SK-N-SH (cell line): ENCODE data around the gene TOX2. TPM values are rescaled to one million over a fixed set of nuclear protein-coding genes. Genes with fewer than 3 reads are reported as not detected.

Source experiments
- CTCF ChIA-PET: fragments of 300-600, 350-600 bp; formaldehyde crosslinking; extraction: SDS; loops from one replicate; lab custom pipeline; 2021; lab: Yijun Ruan, JAX
- POLR2A ChIA-PET: fragments of 350-600 bp; sonication (Branson Sonifier 250); formaldehyde crosslinking; extraction: SDS; loops from one replicate; lab custom pipeline; 2020; ENCODE audit warnings: antibody characterized with exemption, inconsistent platforms; lab: Yijun Ruan, JAX
- DNase-seq: peaks from one replicate; pipeline ENCODE4 v3.0.0; 2012
- H2AFZ ChIP-seq: fragments of 200-600 bp; sonication (generic); 2 replicates; pipeline ENCODE4 v1.8.1; 2016; ENCODE audit warnings: antibody characterized with exemption, mild to moderate bottlenecking, low read depth
- H3F3A ChIP-seq: fragments of 200-600 bp; sonication (generic); replicated peaks from 2 replicates; pipeline ENCODE3; 2016; ENCODE audit warnings: antibody characterized with exemption, mild to moderate bottlenecking; ENCODE audit not compliant: insufficient read depth
- H3K27ac ChIP-seq, 2 experiments: fragments of 200-500 bp in 1 of 2; fragments of 200-600 bp in 1 of 2; sonication (Bioruptor generic) in 1 of 2; sonication (generic), shearing (Covaris generic) in 1 of 2; 2 replicates each; pipeline versions ENCODE4 v1.5.1 to v1.6.1; 2014 to 2016; ENCODE audit warnings: low read depth in 2 of 2, inconsistent platforms in 1 of 2, low read length in 1 of 2, mild to moderate bottlenecking in 1 of 2, mixed read lengths in 1 of 2
- H3K27me3 ChIP-seq: fragments of 200-600 bp; sonication (generic), shearing (Covaris generic); 2 replicates; pipeline ENCODE4 v1.6.1; 2016; ENCODE audit warnings: mixed run types; ENCODE audit not compliant: insufficient read depth
- H3K36me3 ChIP-seq, 2 experiments: fragments of 200-500 bp in 1 of 2; fragments of 200-600 bp in 1 of 2; sonication (Bioruptor generic) in 1 of 2; sonication (generic) in 1 of 2; replicated peaks in 1 of 2; 2 replicates each; pipeline versions ENCODE3 to v1.5.1; 2014 to 2016; ENCODE audit warnings: low read length in 1 of 2, mild to moderate bottlenecking in 1 of 2; ENCODE audit not compliant: insufficient read depth in 2 of 2, control insufficient read depth in 1 of 2
- H3K4me1 ChIP-seq, 2 experiments: fragments of 200-500 bp in 1 of 2; fragments of 200-600 bp in 1 of 2; sonication (Bioruptor generic) in 1 of 2; sonication (generic), shearing (Covaris generic) in 1 of 2; 2 replicates each; pipeline versions ENCODE4 v1.5.1 to v1.6.1; 2014 to 2016; ENCODE audit warnings: low read depth in 1 of 2, low read length in 1 of 2, mixed run types in 1 of 2; ENCODE audit not compliant: insufficient read depth in 2 of 2, control insufficient read depth in 1 of 2
- H3K4me2 ChIP-seq: fragments of 200-600 bp; sonication (generic), shearing (Covaris generic); 2 replicates; pipeline ENCODE4 v1.6.1; 2017; ENCODE audit warnings: mixed run types
- H3K4me3 ChIP-seq, 2 experiments: fragments of 200-500 bp in 1 of 2; fragments of 200-600 bp in 1 of 2; sonication (Bioruptor generic) in 1 of 2; sonication (generic), shearing (Covaris generic) in 1 of 2; 2 replicates each; pipeline versions ENCODE4 v1.5.1 to v1.8.1; 2014 to 2016; ENCODE audit warnings: low read depth in 2 of 2, inconsistent platforms in 1 of 2, low read length in 1 of 2, mild to moderate bottlenecking in 1 of 2, mixed read lengths in 1 of 2, moderate library complexity in 1 of 2
- H3K79me2 ChIP-seq: fragments of 200-600 bp; sonication (generic); 2 replicates; pipeline ENCODE4 v1.8.1; 2017; ENCODE audit warnings: mild to moderate bottlenecking; ENCODE audit not compliant: insufficient read depth
- H3K9ac ChIP-seq: fragments of 200-600 bp; sonication (generic); 2 replicates; pipeline ENCODE4 v1.6.1; 2017; ENCODE audit warnings: mixed run types
- H3K9me2 ChIP-seq: fragments of 200-600 bp; sonication (generic); 2 replicates; pipeline ENCODE4 v1.6.1; 2017; ENCODE audit warnings: mixed run types
- H3K9me3 ChIP-seq: fragments of 200-600 bp; sonication (generic); 2 replicates; pipeline ENCODE4 v1.6.1; 2017; ENCODE audit warnings: mixed run types, mild to moderate bottlenecking, moderate library complexity
- H4K20me1 ChIP-seq: fragments of 200-600 bp; sonication (generic); 2 replicates; pipeline ENCODE4 v1.6.1; 2017; ENCODE audit warnings: mild to moderate bottlenecking, mixed run types; ENCODE audit not compliant: insufficient read depth
- CHD2 ChIP-seq: fragments of 150-350 bp; IDR thresholded peaks from 2 replicates; pipeline ENCODE4 v1.6.1; 2018; ENCODE audit warnings: low read length; ENCODE audit not compliant: partially characterized antibody
- ELF1 ChIP-seq: IDR thresholded peaks from 2 replicates; pipeline ENCODE4 v1.4.0; 2012
- EP300 ChIP-seq, 2 experiments: IDR thresholded peaks; 2 replicates each; pipeline versions ENCODE4 v1.4.0 to v1.6.1; 2012; ENCODE audit warnings: borderline replicate concordance in 1 of 2, low read depth in 1 of 2, low read length in 1 of 2
- FOSL2 ChIP-seq: IDR thresholded peaks from 2 replicates; pipeline ENCODE4 v1.4.0; 2012; ENCODE audit warnings: low read depth, mild to moderate bottlenecking, moderate library complexity, borderline replicate concordance
- FOXM1 ChIP-seq: IDR thresholded peaks from 2 replicates; pipeline ENCODE4 v1.4.0; 2012; ENCODE audit warnings: low read depth, mild to moderate bottlenecking
- GABPA ChIP-seq: IDR thresholded peaks from 2 replicates; pipeline ENCODE4 v1.4.0; 2012; ENCODE audit warnings: low read depth, mild to moderate bottlenecking
- GATA2 ChIP-seq: sonication (generic); formaldehyde crosslinking; IDR thresholded peaks from 2 replicates; pipeline ENCODE4 v1.5.0; 2020; ENCODE audit warnings: mild to moderate bottlenecking, missing genetic modification reagents
- IRF3 ChIP-seq: fragments of 150-350 bp; IDR thresholded peaks from 2 replicates; pipeline ENCODE4 v1.6.1; 2016; ENCODE audit warnings: mild to moderate bottlenecking, low read depth, low read length
- NRF1 ChIP-seq: IDR thresholded peaks from 2 replicates; pipeline ENCODE4 v1.6.1; 2012; ENCODE audit warnings: low read depth, mild to moderate bottlenecking, low read length
- PBX3 ChIP-seq: IDR thresholded peaks from 2 replicates; pipeline ENCODE4; 2012
- RCOR1 ChIP-seq: fragments of 150-350 bp; IDR thresholded peaks from 2 replicates; pipeline ENCODE4 v1.6.1; 2017; ENCODE audit warnings: antibody characterized with exemption, low read length
- REST ChIP-seq: IDR thresholded peaks from 2 replicates; pipeline ENCODE4 v1.6.1; 2012; ENCODE audit warnings: mild to moderate bottlenecking, low read depth, low read length, moderate library complexity
- RFX5 ChIP-seq: IDR thresholded peaks from 2 replicates; pipeline ENCODE4 v1.6.1; 2012; ENCODE audit warnings: mild to moderate bottlenecking, improper control_type of control experiment, low read length
- RXRA ChIP-seq: IDR thresholded peaks from 2 replicates; pipeline ENCODE4 v1.4.0; 2012; ENCODE audit warnings: low read depth, mild to moderate bottlenecking, borderline replicate concordance
- SIN3A ChIP-seq: IDR thresholded peaks from 2 replicates; pipeline ENCODE4 v1.6.1; 2012; ENCODE audit warnings: low read depth, mild to moderate bottlenecking, low read length, moderate library complexity, borderline replicate concordance
- YY1 ChIP-seq: IDR thresholded peaks from 2 replicates; pipeline ENCODE4 v1.4.0; 2012; ENCODE audit warnings: low read depth, mild to moderate bottlenecking
- WGBS: methylation state at CpG from one replicate; pipeline ENCODE4 v1.1.6; 2017; ENCODE audit warnings: low lambda C conversion rate; 5-methylcytosine and 5-hydroxymethylcytosine counted together
- polyA plus RNA-seq, 3 experiments: library from polyadenylated mRNA; depleted of rRNA; stranded (reverse); fragments of >200 nt; gene quantifications; 2 replicates each; pipeline ENCODE4 v1.2.3, GENCODE V29; 2012
- TF ChIP-seq, protein P1 (sequence below): IDR thresholded peaks from 2 replicates; pipeline ENCODE4 v1.4.0; 2012; ENCODE audit warnings: low read depth, borderline replicate concordance

TOX2 gene
- polyA plus RNA-seq, 1 of the 3 experiments (the other 2 are of a cell fraction) = 15.4 TPM

DNA sequence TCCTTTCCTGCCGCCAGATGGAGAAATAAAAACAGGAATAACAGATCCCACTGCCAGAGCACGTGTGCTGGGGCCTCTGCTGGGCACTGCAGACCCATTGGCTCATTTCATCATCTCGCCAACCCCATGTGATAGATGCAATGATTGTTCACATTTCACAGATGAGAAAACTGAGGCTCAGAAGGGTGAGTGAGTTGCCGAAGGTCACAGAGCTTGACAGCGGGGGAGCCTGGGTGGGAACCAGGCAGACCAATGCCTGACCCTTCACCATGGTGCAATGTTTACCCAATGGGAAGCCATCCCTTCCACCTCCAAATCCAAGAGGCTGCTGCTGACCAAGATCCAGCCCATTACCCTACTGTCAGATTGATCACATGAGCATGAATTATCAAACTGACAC lies 167.2 kb downstream of the TOX2 start:
- H3K36me3 ChIP-seq = no peaks in the 10 kb centered on the region
- H3F3A ChIP-seq = no peaks in the 10 kb centered on the region
- H3K27ac ChIP-seq = peak overlapping the region in 1 of 2 experiments; percentile 76; a peak in 1 of 4 replicates
- DNase-seq = no peak
- peaks cover 7 to 16% of the 10 kb centered on the region in 2 experiments; a peak in 3 of 4 replicates for H3K4me1 ChIP-seq
- no peaks in the 10 kb centered on the region for H3K27me3 ChIP-seq
- H3K9ac ChIP-seq = no peak overlapping the region
- ChIA-PET POLR2A (no interaction called here), CTCF (interaction anchor here (0.7 to 7.6 kb wide), 16 partner anchors 10 to 544 kb away, joined by 3 to 134 read pairs (median 5); no protein-coding TSS in a partner anchor)
- no peak overlapping the region for H2AFZ ChIP-seq
- H3K79me2 ChIP-seq = no peaks in the 10 kb centered on the region
- WGBS = 98% methylated on average over 5 of the region's 5 CpGs
- H4K20me1 ChIP-seq = no peaks in the 10 kb centered on the region
- H3K4me3 ChIP-seq = no peak overlapping the region
- TF ChIP-seq RXRA = no peak
- TF ChIP-seq FOSL2 = no peak
- TF ChIP-seq YY1 = no peak
- no peak for TF ChIP-seq FOXM1
- TF ChIP-seq IRF3 = no peak
- TF ChIP-seq PBX3 = no peak
- no peak for TF ChIP-seq SIN3A
- no peak for TF ChIP-seq RFX5
- no peak for TF ChIP-seq ELF1
- TF ChIP-seq CHD2 = no peak
- TF ChIP-seq, all 33 proteins: peak for 0
- Histone ChIP-seq H3K9me2 (no peaks in the 10 kb centered on the region), H3K9me3 (no peaks in the 10 kb centered on the region), H3K4me2 (no peak overlapping the region)

- Histone ChIP-seq H3K27me3 (no peaks in the 10 kb centered on the region), H3K9me2 (no peaks in the 10 kb centered on the region), H3K9me3 (no peaks in the 10 kb centered on the region), H3F3A (no peaks in the 10 kb centered on the region), H2AFZ (no peak overlapping the region), H3K79me2 (no peaks in the 10 kb centered on the region), H3K4me2 (peak overlapping the region; percentile 29), H3K4me3 (no peak overlapping the region), H3K4me1 (peaks cover 7 to 16% of the 10 kb centered on the region in 2 experiments; a peak in 3 of 4 replicates), H3K9ac (no peak overlapping the region), H3K27ac (peak overlapping the region; percentile 67 to 76), H3K36me3 (no peaks in the 10 kb centered on the region), H4K20me1 (no peaks in the 10 kb centered on the region)
- 43% methylated on average over 9 of the region's 10 CpGs for WGBS
- CTCF ChIA-PET = interaction anchor here (0.6 to 7.6 kb wide), 13 partner anchors 9 to 545 kb away, joined by 3 to 134 read pairs (median 4); no protein-coding TSS in a partner anchor
- peak; percentile 50 for DNase-seq
- POLR2A ChIA-PET = no interaction called here
- no peak for TF ChIP-seq REST
- TF ChIP-seq GATA2 = no peak
- TF ChIP-seq YY1 = no peak
- no peak for TF ChIP-seq NRF1
- TF ChIP-seq, protein P1, sequence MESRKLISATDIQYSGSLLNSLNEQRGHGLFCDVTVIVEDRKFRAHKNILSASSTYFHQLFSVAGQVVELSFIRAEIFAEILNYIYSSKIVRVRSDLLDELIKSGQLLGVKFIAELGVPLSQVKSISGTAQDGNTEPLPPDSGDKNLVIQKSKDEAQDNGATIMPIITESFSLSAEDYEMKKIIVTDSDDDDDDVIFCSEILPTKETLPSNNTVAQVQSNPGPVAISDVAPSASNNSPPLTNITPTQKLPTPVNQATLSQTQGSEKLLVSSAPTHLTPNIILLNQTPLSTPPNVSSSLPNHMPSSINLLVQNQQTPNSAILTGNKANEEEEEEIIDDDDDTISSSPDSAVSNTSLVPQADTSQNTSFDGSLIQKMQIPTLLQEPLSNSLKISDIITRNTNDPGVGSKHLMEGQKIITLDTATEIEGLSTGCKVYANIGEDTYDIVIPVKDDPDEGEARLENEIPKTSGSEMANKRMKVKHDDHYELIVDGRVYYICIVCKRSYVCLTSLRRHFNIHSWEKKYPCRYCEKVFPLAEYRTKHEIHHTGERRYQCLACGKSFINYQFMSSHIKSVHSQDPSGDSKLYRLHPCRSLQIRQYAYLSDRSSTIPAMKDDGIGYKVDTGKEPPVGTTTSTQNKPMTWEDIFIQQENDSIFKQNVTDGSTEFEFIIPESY = peak; percentile 49; the same call in 1 of the 2 replicates
- peak; percentile 73 to 93 for TF ChIP-seq EP300 (IDR thresholded peaks at IDR 0.05; ENCODE audit: borderline replicate concordance in 1 of 2, low read depth in 1 of 2, low read length in 1 of 2)
- TF ChIP-seq GABPA = peak; percentile 41; the same call in 1 of the 2 replicates
- TF ChIP-seq ELF1 = no peak
- no peak for TF ChIP-seq RCOR1
- 0 out of 2 replicates have a peak, but pooled peaks have one; percentile 13 for TF ChIP-seq SIN3A
These were observed 168.7 kb downstream of the TOX2 start for GRCh38 chr20:44083220-44083933.
